ENCODE results near the gene MAPK8. TPM values are rescaled to one million over a fixed set of nuclear protein-coding genes. Genes with fewer than 3 reads are reported as not detected.

Gene MAPK8
- total and polyA plus RNA-seq, 2 donors = 22.6 to 62.1 TPM

GRCh38 chr10:48447356-48448215, 141.1 kb downstream of the MAPK8 start:
- Histone ChIP-seq H3K36me3 (ENCODE audit: control insufficient read depth in 2 of 2, insufficient read depth in 2 of 2, low read length in 1 of 2) (no peaks in the 10 kb centered on the region), H3K9me3 (ENCODE audit: control insufficient read depth in 2 of 2, insufficient read depth in 1 of 2, low read length in 1 of 2) (no peaks in the 10 kb centered on the region), H3K4me1 (ENCODE audit: control insufficient read depth in 2 of 2, insufficient read depth in 2 of 2, low read length in 2 of 2) (no peaks in the 10 kb centered on the region), H3K27me3 (ENCODE audit: control insufficient read depth in 2 of 2, insufficient read depth in 1 of 2, low read length in 1 of 2) (no peaks in the 10 kb centered on the region), H3K27ac (ENCODE audit: low read depth in 1 of 2, low read length in 1 of 2) (no peak overlapping the region), H3K4me3 (ENCODE audit: low read length in 2 of 2) (no peak overlapping the region)
- WGBS = 95% methylated on average over 11 of the region's 11 CpGs
- DNase-seq (ENCODE audit: low read depth in 6 of 9, low spot score in 9 of 9) = no peak

- Histone ChIP-seq H3K36me3 (ENCODE audit: control insufficient read depth in 2 of 2, insufficient read depth in 2 of 2, low read length in 1 of 2) (no peaks in the 10 kb centered on the region), H3K4me3 (ENCODE audit: low read length in 2 of 2) (no peak overlapping the region), H3K4me1 (ENCODE audit: control insufficient read depth in 2 of 2, insufficient read depth in 2 of 2, low read length in 2 of 2) (no peaks in the 10 kb centered on the region), H3K27me3 (ENCODE audit: control insufficient read depth in 2 of 2, insufficient read depth in 1 of 2, low read length in 1 of 2) (no peaks in the 10 kb centered on the region), H3K27ac (ENCODE audit: low read depth in 1 of 2, low read length in 1 of 2) (no peak overlapping the region), H3K9me3 (ENCODE audit: control insufficient read depth in 2 of 2, insufficient read depth in 1 of 2, low read length in 1 of 2) (no peaks in the 10 kb centered on the region)
- WGBS = 99% methylated on average over 4 of the region's 4 CpGs
- DNase-seq (ENCODE audit: low read depth in 6 of 9, low spot score in 9 of 9) = no peak
Measured at GRCh38 chr10:48448796-48449195, 142.3 kb downstream of the MAPK8 start.

- H3K4me3 ChIP-seq (ENCODE audit: low read length in 2 of 2) = no peak overlapping the region
- 92% methylated on average over 19 of the region's 19 CpGs for WGBS
- H3K27ac ChIP-seq (ENCODE audit: low read depth in 1 of 2, low read length in 1 of 2) = no peak overlapping the region
- no peaks in the 10 kb centered on the region for H3K9me3 ChIP-seq (ENCODE audit: control insufficient read depth in 2 of 2, insufficient read depth in 1 of 2, low read length in 1 of 2)
- DNase-seq (ENCODE audit: low read depth in 6 of 9, low spot score in 9 of 9) = no peak
- no peaks in the 10 kb centered on the region for H3K36me3 ChIP-seq (ENCODE audit: control insufficient read depth in 2 of 2, insufficient read depth in 2 of 2, low read length in 1 of 2)
- H3K4me1 ChIP-seq (ENCODE audit: control insufficient read depth in 2 of 2, insufficient read depth in 2 of 2, low read length in 2 of 2) = no peaks in the 10 kb centered on the region
- H3K27me3 ChIP-seq (ENCODE audit: control insufficient read depth in 2 of 2, insufficient read depth in 1 of 2, low read length in 1 of 2) = no peaks in the 10 kb centered on the region
Measured at GRCh38 chr10:48449501-48450232, 143.2 kb downstream of the MAPK8 start.

GRCh38 chr10:48450233-48450740, 143.8 kb downstream of the MAPK8 start:
- Histone ChIP-seq H3K9me3 (ENCODE audit: control insufficient read depth in 2 of 2, insufficient read depth in 1 of 2, low read length in 1 of 2) (no peaks in the 10 kb centered on the region), H3K36me3 (ENCODE audit: control insufficient read depth in 2 of 2, insufficient read depth in 2 of 2, low read length in 1 of 2) (no peaks in the 10 kb centered on the region), H3K27me3 (ENCODE audit: control insufficient read depth in 2 of 2, insufficient read depth in 1 of 2, low read length in 1 of 2) (no peaks in the 10 kb centered on the region), H3K27ac (ENCODE audit: low read depth in 1 of 2, low read length in 1 of 2) (no peak overlapping the region), H3K4me1 (ENCODE audit: control insufficient read depth in 2 of 2, insufficient read depth in 2 of 2, low read length in 2 of 2) (no peaks in the 10 kb centered on the region), H3K4me3 (ENCODE audit: low read length in 2 of 2) (no peak overlapping the region)
- 98% methylated on average over 49 of the region's 49 CpGs for WGBS
- DNase-seq (ENCODE audit: low read depth in 6 of 9, low spot score in 9 of 9) = no peak

GRCh38 chr10:48450741-48451466, 144.4 kb downstream of the MAPK8 start:
- DNase-seq (ENCODE audit: low read depth in 6 of 9, low spot score in 9 of 9) = no peak
- 96% methylated on average over 43 of the region's 43 CpGs for WGBS
- no peaks in the 10 kb centered on the region for H3K36me3 ChIP-seq (ENCODE audit: control insufficient read depth in 2 of 2, insufficient read depth in 2 of 2, low read length in 1 of 2)
- no peaks in the 10 kb centered on the region for H3K9me3 ChIP-seq (ENCODE audit: control insufficient read depth in 2 of 2, insufficient read depth in 1 of 2, low read length in 1 of 2)
- H3K27me3 ChIP-seq (ENCODE audit: control insufficient read depth in 2 of 2, insufficient read depth in 1 of 2, low read length in 1 of 2) = no peaks in the 10 kb centered on the region
- H3K4me3 ChIP-seq (ENCODE audit: low read length in 2 of 2) = no peak overlapping the region
- no peak overlapping the region for H3K27ac ChIP-seq (ENCODE audit: low read depth in 1 of 2, low read length in 1 of 2)
- peaks cover 0 to 5% of the 10 kb centered on the region in 2 donors for H3K4me1 ChIP-seq (ENCODE audit: control insufficient read depth in 2 of 2, insufficient read depth in 2 of 2, low read length in 2 of 2)

- DNase-seq (ENCODE audit: low read depth in 6 of 9, low spot score in 9 of 9) = no peak
- Histone ChIP-seq H3K36me3 (ENCODE audit: control insufficient read depth in 2 of 2, insufficient read depth in 2 of 2, low read length in 1 of 2) (no peaks in the 10 kb centered on the region), H3K27ac (ENCODE audit: low read depth in 1 of 2, low read length in 1 of 2) (no peak overlapping the region), H3K4me3 (ENCODE audit: low read length in 2 of 2) (no peak overlapping the region), H3K27me3 (ENCODE audit: control insufficient read depth in 2 of 2, insufficient read depth in 1 of 2, low read length in 1 of 2) (no peaks in the 10 kb centered on the region), H3K4me1 (ENCODE audit: control insufficient read depth in 2 of 2, insufficient read depth in 2 of 2, low read length in 2 of 2) (peaks cover 0 to 18% of the 10 kb centered on the region in 2 donors), H3K9me3 (ENCODE audit: control insufficient read depth in 2 of 2, insufficient read depth in 1 of 2, low read length in 1 of 2) (no peaks in the 10 kb centered on the region)
- WGBS = 89% methylated on average over 15 of the region's 15 CpGs
Measured at GRCh38 chr10:48451969-48452878, 145.7 kb downstream of the MAPK8 start.

- no peaks in the 10 kb centered on the region for H3K9me3 ChIP-seq (ENCODE audit: control insufficient read depth in 2 of 2, insufficient read depth in 1 of 2, low read length in 1 of 2)
- no peaks in the 10 kb centered on the region for H3K27me3 ChIP-seq (ENCODE audit: control insufficient read depth in 2 of 2, insufficient read depth in 1 of 2, low read length in 1 of 2)
- H3K36me3 ChIP-seq (ENCODE audit: control insufficient read depth in 2 of 2, insufficient read depth in 2 of 2, low read length in 1 of 2) = no peaks in the 10 kb centered on the region
- 94% methylated on average over 6 of the region's 6 CpGs for WGBS
- H3K4me1 ChIP-seq (ENCODE audit: control insufficient read depth in 2 of 2, insufficient read depth in 2 of 2, low read length in 2 of 2) = peaks cover 0 to 23% of the 10 kb centered on the region in 2 donors
- no peak overlapping the region for H3K27ac ChIP-seq (ENCODE audit: low read depth in 1 of 2, low read length in 1 of 2)
- H3K4me3 ChIP-seq (ENCODE audit: low read length in 2 of 2) = no peak overlapping the region
- DNase-seq (ENCODE audit: low read depth in 6 of 9, low spot score in 9 of 9) = no peak
Measured at GRCh38 chr10:48452879-48453412, 146.5 kb downstream of the MAPK8 start.
